HepG2 (cell line): ENCODE measurements around the gene SLC25A38. TPM values are rescaled to one million over a fixed set of nuclear protein-coding genes. Genes with fewer than 3 reads are reported as not detected.

ENCODE experiments used
- ATF6 ChIP-seq: sonication (generic); formaldehyde crosslinking; conservative IDR thresholded peaks from 2 replicates; pipeline ENCODE4 v1.4.0; 2020; ENCODE audit warnings: missing genetic modification reagents
- GLMP ChIP-seq: sonication (generic); formaldehyde crosslinking; IDR thresholded peaks from 2 replicates; pipeline ENCODE4 v1.9.0; 2021; ENCODE audit warnings: missing genetic modification reagents, mild to moderate bottlenecking, borderline replicate concordance
- HDAC2 ChIP-seq: sonication (generic); formaldehyde crosslinking; IDR thresholded peaks from 2 replicates; pipeline ENCODE4 v1.4.0; 2020; ENCODE audit warnings: missing genetic modification reagents
- ISL2 ChIP-seq: sonication (generic); formaldehyde crosslinking; IDR thresholded peaks from 2 replicates; pipeline ENCODE4 v1.5.0; 2020; ENCODE audit warnings: missing genetic modification reagents
- MED8 ChIP-seq: sonication (generic); formaldehyde crosslinking; IDR thresholded peaks from 2 replicates; pipeline ENCODE4 v1.8.1; 2023; ENCODE audit warnings: mild to moderate bottlenecking, missing genetic modification reagents; ENCODE audit not compliant: insufficient replicate concordance
- MEIS1 ChIP-seq: sonication (generic); formaldehyde crosslinking; IDR thresholded peaks from 2 replicates; pipeline ENCODE4 v1.9.0; 2021; ENCODE audit warnings: mild to moderate bottlenecking, missing genetic modification reagents, moderate library complexity, borderline replicate concordance
- ZFX ChIP-seq: sonication (generic); formaldehyde crosslinking; IDR thresholded peaks from 2 replicates; pipeline ENCODE4 v1.4.0; 2020; ENCODE audit warnings: mild to moderate bottlenecking, low read depth, missing genetic modification reagents, moderate library complexity
- ZHX2 ChIP-seq, 2 experiments: sonication (generic) in 1 of 2; formaldehyde crosslinking in 1 of 2; IDR thresholded peaks; 2 replicates each; pipeline versions ENCODE4 v1.6.1 to v1.9.0; 2014 to 2022; ENCODE audit warnings: antibody characterized with exemption in 1 of 2, borderline replicate concordance in 1 of 2, inconsistent platforms in 1 of 2, low read depth in 1 of 2, missing genetic modification reagents in 1 of 2
- ZNF281 ChIP-seq: sonication (generic); formaldehyde crosslinking; IDR thresholded peaks from 2 replicates; pipeline ENCODE4 v1.4.0; 2020; ENCODE audit warnings: missing genetic modification reagents, borderline replicate concordance
- ZNF766 ChIP-seq: sonication (generic); formaldehyde crosslinking; IDR thresholded peaks from 2 replicates; pipeline ENCODE4 v1.5.0; 2020; ENCODE audit warnings: missing genetic modification reagents, borderline replicate concordance
- ZNF784 ChIP-seq: sonication (generic); formaldehyde crosslinking; IDR thresholded peaks from 2 replicates; pipeline ENCODE4 v1.5.1; 2020; ENCODE audit warnings: missing genetic modification reagents, mild to moderate bottlenecking, borderline replicate concordance
- polyA plus RNA-seq, 8 experiments: library from polyadenylated mRNA; depleted of rRNA in 3 of 8; stranded (reverse) in 7 of 8; unstranded in 1 of 8; fragments of >200 nt; fragmentation: Illumina TruSeq in 4 of 8; extraction: Trizol in 4 of 8; gene quantifications; 2 replicates each; pipeline versions ENCODE4 v1.2.1 to v1.2.3, GENCODE V29; 2011 to 2016; ENCODE audit warnings: low read depth in 4 of 8, missing spikeins in 1 of 8, mixed read lengths in 1 of 8; ENCODE audit not compliant: insufficient read depth in 1 of 8
- total RNA-seq, 5 experiments: library from RNA; depleted of rRNA; stranded (reverse); fragments of >200 nt; fragmentation: Illumina TruSeq; extraction: Trizol; gene quantifications; 2 replicates each; pipeline ENCODE4 v1.2.3, GENCODE V29; 2016; ENCODE audit warnings: low read depth in 1 of 5

SLC25A38 gene
- total and polyA plus RNA-seq, 2 of the 13 experiments (the other 11 are each of a cell fraction or from before 2014, with no cell fraction given): 32.5 to 35.4 TPM

- no peak for TF ChIP-seq ZHX2 (IDR thresholded peaks at IDR 0.05; ENCODE audit: low read depth)
- TF ChIP-seq ZHX2 (CRISPR knock-in tag; IDR thresholded peaks at IDR 0.05; ENCODE audit: borderline replicate concordance): peak; percentile 60; the same call in 1 of the 2 replicates
- TF ChIP-seq ZNF766 (CRISPR knock-in tag): peak; percentile 92; the same call in 1 of the 2 replicates
- 0 out of 2 replicates have a peak, but pooled peaks have one; percentile 16 for TF ChIP-seq ZNF281
- peak; percentile 100 for TF ChIP-seq ZFX (CRISPR knock-in tag)
- TF ChIP-seq ZNF784 (CRISPR knock-in tag): peak; percentile 86
- TF ChIP-seq ATF6: 0 out of 2 replicates have a peak, but pooled peaks have one; percentile 76
- no peak for TF ChIP-seq GLMP (CRISPR knock-in tag)
- 0 out of 2 replicates have a peak, but pooled peaks have one; percentile 52 for TF ChIP-seq MEIS1 (CRISPR knock-in tag)
- peak; percentile 70 for TF ChIP-seq MED8
- peak; percentile 50 for TF ChIP-seq ISL2
- TF ChIP-seq HDAC2 (CRISPR knock-in tag): peak; percentile 54; the same call in 1 of the 2 replicates
Observed at GRCh38 chr3:39406368-39407258, 23.4 kb downstream of the SLC25A38 start, which contains the start of gene RPSA (continued).
